Measurements from ENCODE around the gene TGFBR3L.

- peak; percentile 21 for TF ChIP-seq POLR2AphosphoS5 (IDR thresholded peaks at IDR 0.05; ENCODE audit: insufficient read depth, low read depth, low read length)
- TF ChIP-seq, protein P1, sequence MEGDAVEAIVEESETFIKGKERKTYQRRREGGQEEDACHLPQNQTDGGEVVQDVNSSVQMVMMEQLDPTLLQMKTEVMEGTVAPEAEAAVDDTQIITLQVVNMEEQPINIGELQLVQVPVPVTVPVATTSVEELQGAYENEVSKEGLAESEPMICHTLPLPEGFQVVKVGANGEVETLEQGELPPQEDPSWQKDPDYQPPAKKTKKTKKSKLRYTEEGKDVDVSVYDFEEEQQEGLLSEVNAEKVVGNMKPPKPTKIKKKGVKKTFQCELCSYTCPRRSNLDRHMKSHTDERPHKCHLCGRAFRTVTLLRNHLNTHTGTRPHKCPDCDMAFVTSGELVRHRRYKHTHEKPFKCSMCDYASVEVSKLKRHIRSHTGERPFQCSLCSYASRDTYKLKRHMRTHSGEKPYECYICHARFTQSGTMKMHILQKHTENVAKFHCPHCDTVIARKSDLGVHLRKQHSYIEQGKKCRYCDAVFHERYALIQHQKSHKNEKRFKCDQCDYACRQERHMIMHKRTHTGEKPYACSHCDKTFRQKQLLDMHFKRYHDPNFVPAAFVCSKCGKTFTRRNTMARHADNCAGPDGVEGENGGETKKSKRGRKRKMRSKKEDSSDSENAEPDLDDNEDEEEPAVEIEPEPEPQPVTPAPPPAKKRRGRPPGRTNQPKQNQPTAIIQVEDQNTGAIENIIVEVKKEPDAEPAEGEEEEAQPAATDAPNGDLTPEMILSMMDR (IDR thresholded peaks at IDR 0.05; ENCODE audit: extremely low read depth in 1 of 2, insufficient read depth in 1 of 2, low read depth in 1 of 2, low read length in 2 of 2), result no peak
These were observed 6.8 kb downstream of the TGFBR3L start for GRCh38 chr19:7921302-7921966.
